GM12878 (cell line): ENCODE data around the gene F7. TPM values are rescaled to one million over a fixed set of nuclear protein-coding genes. Genes with fewer than 3 reads are reported as not detected.

Experiments used
- ATAC-seq: fragments of 200-7000 bp; cut with Tn5 transposase; 3 replicates; pipeline ENCODE4 v1.9.1; 2020; ENCODE audit warnings: mild to moderate bottlenecking, moderate library complexity
- BruUV-seq: library from RNA; stranded (reverse); fragments of 400-500 nt; replicated peaks from 2 replicates; lab custom pipeline; 2021; lab: Mats Ljungman, UMichigan
- CTCF ChIA-PET: fragments of 300-600 bp; sonication (Branson Sonifier 250); formaldehyde crosslinking; extraction: SDS; loops from one replicate; lab custom pipeline; 2021; ENCODE audit warnings: inconsistent platforms; lab: Yijun Ruan, JAX
- POLR2A ChIA-PET: fragments of 350-600 bp; formaldehyde crosslinking; extraction: SDS; loops from one replicate; lab custom pipeline; 2021; ENCODE audit warnings: inconsistent platforms; lab: Charles Lee
- RAD21 ChIA-PET: fragments of 300-600 bp; sonication (Branson Sonifier 250); formaldehyde crosslinking; loops from one replicate; lab custom pipeline; 2023; ENCODE audit warnings: antibody characterized with exemption; ENCODE audit not compliant: unreplicated experiment; lab: Charles Lee
- SMC1A ChIA-PET: fragments of 300-600 bp; sonication (Branson Sonifier 250); formaldehyde crosslinking; loops from one replicate; lab custom pipeline; 2023; ENCODE audit not compliant: unreplicated experiment, uncharacterized antibody; lab: Charles Lee
- DNase-seq: peaks from one replicate; pipeline ENCODE4 v3.0.0-alpha.2; 2011; ENCODE audit warnings: low read depth, low spot score
- FAIRE-seq: peaks from 3 replicates; lab custom pipeline; 2011; peaks lifted over from hg19 to GRCh38; lab: Jason Lieb, UNC
- H2AFZ ChIP-seq: 2 replicates; pipeline ENCODE4 v1.6.0; 2011; ENCODE audit warnings: low read depth, low read length, control low read depth; ENCODE audit not compliant: control insufficient read depth
- H3K27ac ChIP-seq: 2 replicates; pipeline ENCODE4 v1.5.1; 2011; ENCODE audit warnings: control low read depth; ENCODE audit not compliant: control insufficient read depth, insufficient read depth
- H3K27me3 ChIP-seq, 2 experiments: replicated peaks in 1 of 2; 2 replicates each; pipeline versions ENCODE4 v1.6.0 to v1.6.1; 2011; ENCODE audit warnings: low read length in 1 of 2; ENCODE audit not compliant: control insufficient read depth in 2 of 2, insufficient read depth in 2 of 2
- H3K36me3 ChIP-seq, 2 experiments: 2 replicates each; pipeline ENCODE4 v1.5.1; 2011; ENCODE audit warnings: low read length in 1 of 2; ENCODE audit not compliant: control insufficient read depth in 2 of 2, insufficient read depth in 2 of 2
- H3K4me1 ChIP-seq: 2 replicates; pipeline ENCODE4 v1.6.1; 2011; ENCODE audit warnings: mild to moderate bottlenecking, low read length, moderate library complexity, mixed read lengths; ENCODE audit not compliant: control insufficient read depth, insufficient read depth
- H3K4me2 ChIP-seq: 2 replicates; pipeline ENCODE4 v1.6.0; 2011; ENCODE audit warnings: control low read depth; ENCODE audit not compliant: control insufficient read depth, insufficient read depth
- H3K4me3 ChIP-seq: fragments of 200-600 bp; sonication (generic); 2 replicates; pipeline ENCODE4 v1.5.1; 2016
- H3K79me2 ChIP-seq: 2 replicates; pipeline ENCODE4 v1.6.0; 2011; ENCODE audit warnings: low read length; ENCODE audit not compliant: control insufficient read depth, insufficient read depth
- H3K9ac ChIP-seq: 2 replicates; pipeline ENCODE4 v1.8.0; 2011; ENCODE audit warnings: low read length, control low read depth, mixed read lengths; ENCODE audit not compliant: control insufficient read depth, insufficient read depth
- H3K9me3 ChIP-seq: replicated peaks from 3 replicates; pipeline ENCODE4 v1.5.1; 2011; ENCODE audit warnings: mild to moderate bottlenecking, low read length; ENCODE audit not compliant: control insufficient read depth, insufficient read depth
- H4K20me1 ChIP-seq: 2 replicates; pipeline ENCODE4 v1.6.0; 2011; ENCODE audit not compliant: control insufficient read depth, insufficient read depth
- DPF2 ChIP-seq: fragments of 450-650 bp; IDR thresholded peaks from 2 replicates; pipeline ENCODE4 v1.6.1; 2017; ENCODE audit warnings: mild to moderate bottlenecking
- ZZZ3 ChIP-seq: IDR thresholded peaks from 2 replicates; pipeline ENCODE4 v1.6.1; 2011; ENCODE audit warnings: low read depth; ENCODE audit not compliant: control insufficient read depth, insufficient read length
- WGBS: methylation state at CpG from one replicate; pipeline ENCODE4 v1.1.6; 2016; ENCODE audit warnings: low lambda C conversion rate; ENCODE audit not compliant: insufficient replicate concordance, insufficient coverage; ENCODE audit errors: missing lambda C conversion rate; 5-methylcytosine and 5-hydroxymethylcytosine counted together
- in situ Hi-C: fragments of 300-500 bp; cut with MboI; formaldehyde crosslinking; loops from 9 replicates; pipeline ENCODE4 v1.14.3; 2018; ENCODE audit warnings: mixed read lengths
- intact Hi-C: fragments of 100-400 bp; cut with micrococcal nuclease; formaldehyde crosslinking; loops from one replicate; pipeline ENCODE4 v1.14.2; 2022; ENCODE audit not compliant: unreplicated experiment
- polyA plus RNA-seq, 11 experiments: library from polyadenylated mRNA; depleted of rRNA in 4 of 11; unstranded in 6 of 11; stranded (reverse) in 5 of 11; fragments of >200 nt; fragmentation: Nextera tagmentation in 4 of 11; fragmentation: Illumina TruSeq in 1 of 11; extraction: Ambion mirVana in 4 of 11; extraction: Trizol in 1 of 11; gene quantifications; 1 replicate in 1 of 11; 2 replicates in 10 of 11; pipeline versions ENCODE4 v1.2.1 to v1.2.3, GENCODE V29; 2011 to 2016; ENCODE audit warnings: inconsistent platforms in 2 of 11, missing spikeins in 2 of 11, low read depth in 1 of 11
- total RNA-seq, 4 experiments: library from RNA; depleted of rRNA in 3 of 4; stranded (reverse); fragments of >200 nt in 3 of 4; fragmentation: Illumina TruSeq in 1 of 4; extraction: Trizol in 1 of 4; gene quantifications; 2 replicates each; pipeline versions ENCODE4 v1.2.1 to v1.2.3, GENCODE V29; 2013 to 2021
- TF ChIP-seq, protein P1 (sequence below): IDR thresholded peaks from 2 replicates; pipeline ENCODE4 v1.6.1; 2011; ENCODE audit warnings: low read depth, low read length, improper control_type of control experiment, borderline replicate concordance
- TF ChIP-seq, protein P2 (sequence below): IDR thresholded peaks from 2 replicates; pipeline ENCODE4 v1.6.1; 2012; ENCODE audit warnings: low read depth, low read length, improper control_type of control experiment
- TF ChIP-seq, protein P3 (sequence below): fragments of 450-650 bp; IDR thresholded peaks from 2 replicates; pipeline ENCODE4 v1.6.1; 2016; ENCODE audit warnings: mild to moderate bottlenecking, moderate library complexity, borderline replicate concordance

The F7 gene
- total and polyA plus RNA-seq, 10 of the 15 experiments (the other 5 are each of a cell fraction or from before 2014, with no cell fraction given) = not detected

DNA sequence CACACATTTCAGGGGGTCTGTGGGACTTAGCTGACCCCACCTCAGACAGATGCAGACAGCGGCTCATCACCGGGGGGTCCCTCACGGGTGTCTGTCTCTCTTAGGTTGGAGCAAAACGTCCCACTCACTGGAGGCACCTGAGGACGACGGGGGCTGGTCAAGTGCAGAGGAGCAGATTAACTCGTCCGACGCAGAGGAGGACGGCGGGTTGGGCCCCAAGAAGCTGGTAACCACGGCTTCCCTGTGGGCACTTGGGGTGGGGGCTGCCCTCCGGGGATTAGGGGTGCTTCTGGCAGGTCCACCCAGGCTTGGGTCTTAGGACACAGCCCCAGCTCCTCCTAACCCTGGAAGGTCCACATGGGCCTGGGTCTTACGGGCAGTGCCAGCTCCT lies 11.2 kb upstream of the F7 start:
- H3K4me3 ChIP-seq = no peak overlapping the region
- intact Hi-C loops (no loop called here), in situ Hi-C loops (no loop called here)
- H3K9me3 ChIP-seq = no peaks in the 10 kb centered on the region
- no peak overlapping the region for H3K9ac ChIP-seq
- DNase-seq (no peak), FAIRE-seq (no peak), ATAC-seq (no peak)
- ChIA-PET RAD21 (no interaction called here), POLR2A (no interaction called here), SMC1A (no interaction called here), CTCF (no interaction called here)
- H3K36me3 ChIP-seq = no peaks in the 10 kb centered on the region
- no peaks in the 10 kb centered on the region for H3K79me2 ChIP-seq
- no peaks in the 10 kb centered on the region for H3K27me3 ChIP-seq
- 28% methylated on average over 14 of the region's 14 CpGs for WGBS
- TF ChIP-seq DPF2 (no peak), ZZZ3 (no peak)
- TF ChIP-seq, protein P1, sequence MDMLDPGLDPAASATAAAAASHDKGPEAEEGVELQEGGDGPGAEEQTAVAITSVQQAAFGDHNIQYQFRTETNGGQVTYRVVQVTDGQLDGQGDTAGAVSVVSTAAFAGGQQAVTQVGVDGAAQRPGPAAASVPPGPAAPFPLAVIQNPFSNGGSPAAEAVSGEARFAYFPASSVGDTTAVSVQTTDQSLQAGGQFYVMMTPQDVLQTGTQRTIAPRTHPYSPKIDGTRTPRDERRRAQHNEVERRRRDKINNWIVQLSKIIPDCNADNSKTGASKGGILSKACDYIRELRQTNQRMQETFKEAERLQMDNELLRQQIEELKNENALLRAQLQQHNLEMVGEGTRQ = no peak
- TF ChIP-seq, protein P2, sequence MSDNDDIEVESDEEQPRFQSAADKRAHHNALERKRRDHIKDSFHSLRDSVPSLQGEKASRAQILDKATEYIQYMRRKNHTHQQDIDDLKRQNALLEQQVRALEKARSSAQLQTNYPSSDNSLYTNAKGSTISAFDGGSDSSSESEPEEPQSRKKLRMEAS = no peak
- TF ChIP-seq, protein P3, sequence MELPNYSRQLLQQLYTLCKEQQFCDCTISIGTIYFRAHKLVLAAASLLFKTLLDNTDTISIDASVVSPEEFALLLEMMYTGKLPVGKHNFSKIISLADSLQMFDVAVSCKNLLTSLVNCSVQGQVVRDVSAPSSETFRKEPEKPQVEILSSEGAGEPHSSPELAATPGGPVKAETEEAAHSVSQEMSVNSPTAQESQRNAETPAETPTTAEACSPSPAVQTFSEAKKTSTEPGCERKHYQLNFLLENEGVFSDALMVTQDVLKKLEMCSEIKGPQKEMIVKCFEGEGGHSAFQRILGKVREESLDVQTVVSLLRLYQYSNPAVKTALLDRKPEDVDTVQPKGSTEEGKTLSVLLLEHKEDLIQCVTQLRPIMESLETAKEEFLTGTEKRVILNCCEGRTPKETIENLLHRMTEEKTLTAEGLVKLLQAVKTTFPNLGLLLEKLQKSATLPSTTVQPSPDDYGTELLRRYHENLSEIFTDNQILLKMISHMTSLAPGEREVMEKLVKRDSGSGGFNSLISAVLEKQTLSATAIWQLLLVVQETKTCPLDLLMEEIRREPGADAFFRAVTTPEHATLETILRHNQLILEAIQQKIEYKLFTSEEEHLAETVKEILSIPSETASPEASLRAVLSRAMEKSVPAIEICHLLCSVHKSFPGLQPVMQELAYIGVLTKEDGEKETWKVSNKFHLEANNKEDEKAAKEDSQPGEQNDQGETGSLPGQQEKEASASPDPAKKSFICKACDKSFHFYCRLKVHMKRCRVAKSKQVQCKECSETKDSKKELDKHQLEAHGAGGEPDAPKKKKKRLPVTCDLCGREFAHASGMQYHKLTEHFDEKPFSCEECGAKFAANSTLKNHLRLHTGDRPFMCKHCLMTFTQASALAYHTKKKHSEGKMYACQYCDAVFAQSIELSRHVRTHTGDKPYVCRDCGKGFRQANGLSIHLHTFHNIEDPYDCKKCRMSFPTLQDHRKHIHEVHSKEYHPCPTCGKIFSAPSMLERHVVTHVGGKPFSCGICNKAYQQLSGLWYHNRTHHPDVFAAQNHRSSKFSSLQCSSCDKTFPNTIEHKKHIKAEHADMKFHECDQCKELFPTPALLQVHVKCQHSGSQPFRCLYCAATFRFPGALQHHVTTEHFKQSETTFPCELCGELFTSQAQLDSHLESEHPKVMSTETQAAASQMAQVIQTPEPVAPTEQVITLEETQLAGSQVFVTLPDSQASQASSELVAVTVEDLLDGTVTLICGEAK = no peak
- H2AFZ ChIP-seq = no peak overlapping the region
- BruUV-seq = no TSS peak
- no peak overlapping the region for H3K27ac ChIP-seq
- H3K4me1 ChIP-seq = no peaks in the 10 kb centered on the region
- H3K4me2 ChIP-seq = no peak overlapping the region
- no peaks in the 10 kb centered on the region for H4K20me1 ChIP-seq
